ENCODE results near the gene IGDCC3. TPM values are rescaled to one million over a fixed set of nuclear protein-coding genes. Genes with fewer than 3 reads are reported as not detected.

The IGDCC3 gene
- total and polyA plus RNA-seq, 10 of the 15 experiments (the other 5 are each of a cell fraction or from before 2014, with no cell fraction given), result 0.10 to 0.20 (median 0.15) TPM; not detected in 7

DNA sequence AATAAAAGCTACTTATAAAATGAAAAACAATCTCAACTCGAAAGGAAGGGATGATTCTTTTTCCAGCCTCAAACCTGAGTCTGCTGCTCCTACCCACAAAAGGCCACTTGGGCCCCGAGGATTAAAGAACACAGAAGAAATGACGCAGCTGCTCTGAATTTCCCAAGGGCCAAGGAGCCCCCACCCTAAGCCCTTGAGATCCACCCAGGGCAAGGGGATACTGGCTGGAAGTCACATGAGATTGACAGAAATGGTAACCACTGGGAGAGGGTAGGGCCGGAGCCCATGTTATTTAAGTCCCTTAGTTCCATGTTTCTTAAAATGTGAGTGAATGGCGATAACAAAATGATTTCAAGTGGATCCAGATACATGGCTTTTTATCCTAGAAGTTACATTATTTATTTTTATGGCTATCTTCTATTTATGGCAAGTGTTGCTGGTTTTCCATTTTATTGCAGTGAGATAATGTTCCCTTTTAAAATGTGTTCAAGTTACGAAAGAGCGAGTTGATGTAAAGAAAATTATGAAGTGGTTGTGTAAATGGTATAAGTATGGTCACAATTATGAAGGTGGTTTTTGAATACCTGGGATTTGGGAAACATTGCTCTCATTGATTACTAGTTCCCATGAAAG, 28.1 kb upstream of the IGDCC3 start:
- CTCF ChIA-PET, result interaction anchor here (0.7 to 3.3 kb wide), 7 partner anchors 9 to 87 kb away, joined by 3 to 10 read pairs (median 3); no protein-coding TSS in a partner anchor
- no peak for DNase-seq (ENCODE audit: low read depth, low spot score)
- H3K36me3 ChIP-seq (ENCODE audit: control insufficient read depth in 2 of 2, insufficient read depth in 2 of 2, low read length in 1 of 2), result no peaks in the 10 kb centered on the region
- H3K9ac ChIP-seq (ENCODE audit: control insufficient read depth, insufficient read depth, low read length), result no peak overlapping the region
- SMC1A ChIA-PET (ENCODE audit: uncharacterized antibody, unreplicated experiment), result interaction anchor here (0.7 to 1.5 kb wide), 2 partner anchors 15 to 16 kb away, joined by 3 read pairs; no protein-coding TSS in a partner anchor
- RAD21 ChIA-PET (ENCODE audit: unreplicated experiment), result interaction anchor here (1.1 to 2.2 kb wide), 2 partner anchors 15 to 16 kb away, joined by 7 to 12 read pairs; no protein-coding TSS in a partner anchor
- 78% methylated on average over 7 of the region's 7 CpGs for WGBS (ENCODE audit: insufficient coverage, insufficient replicate concordance, low lambda C conversion rate, missing lambda C conversion rate)
- FAIRE-seq, result no peak
- H3K4me2 ChIP-seq (ENCODE audit: control insufficient read depth, insufficient read depth), result no peak overlapping the region
- H3K27me3 ChIP-seq (replicated peaks in 1 of 2; ENCODE audit: control insufficient read depth in 2 of 2, insufficient read depth in 2 of 2, low read length in 1 of 2), result no peaks in the 10 kb centered on the region
- no peak overlapping the region for H2AFZ ChIP-seq (ENCODE audit: control insufficient read depth, low read depth, low read length)
- no peaks in the 10 kb centered on the region for H3K79me2 ChIP-seq (ENCODE audit: control insufficient read depth, insufficient read depth, low read length)
- no TSS peak for BruUV-seq (replicated peaks)
- no peaks in the 10 kb centered on the region for H4K20me1 ChIP-seq (ENCODE audit: control insufficient read depth, insufficient read depth)
- intact Hi-C loops (cut with micrococcal nuclease; ENCODE audit: unreplicated experiment), result no loop called here
- H3K4me1 ChIP-seq (ENCODE audit: control insufficient read depth, insufficient read depth, low read length), result peaks cover 20% of the 10 kb centered on the region
- POLR2A ChIA-PET, result interaction anchor here (1.6 kb wide), 1 partner anchor 15 kb away, joined by 6 read pairs; no protein-coding TSS in a partner anchor
- TF ChIP-seq CHD2 (IDR thresholded peaks at IDR 0.05; ENCODE audit: borderline replicate concordance, low read depth, low read length), result no peak
- no peak for TF ChIP-seq SRF (IDR thresholded peaks at IDR 0.05; ENCODE audit: low read depth in 2 of 2, low read length in 2 of 2)
- no peak for TF ChIP-seq BHLHE40 (IDR thresholded peaks at IDR 0.05; ENCODE audit: borderline replicate concordance in 1 of 2, low read depth in 2 of 2, low read length in 1 of 2)
- TF ChIP-seq PML (IDR thresholded peaks at IDR 0.05; ENCODE audit: low read length), result no peak
- TF ChIP-seq EP300 (IDR thresholded peaks at IDR 0.05; ENCODE audit: borderline replicate concordance in 1 of 2, control insufficient read depth in 1 of 2, low read depth in 2 of 2, low read length in 2 of 2), result no peak
- TF ChIP-seq SREBF1 (IDR thresholded peaks at IDR 0.05; ENCODE audit: low read length), result no peak
- TF ChIP-seq ETV6 (conservative IDR thresholded peaks at IDR 0.05 in 1 of 2, IDR thresholded peaks at IDR 0.05 in 1 of 2; ENCODE audit: borderline replicate concordance in 1 of 2, low read depth in 1 of 2), result no peak
- TF ChIP-seq ZNF274 (IDR thresholded peaks at IDR 0.05; ENCODE audit: insufficient read depth, insufficient read length), result no peak
- no peak for TF ChIP-seq SIX5 (IDR thresholded peaks at IDR 0.05; ENCODE audit: low read depth, low read length, severe bottlenecking)
- no peak for TF ChIP-seq STAT3 (IDR thresholded peaks at IDR 0.05; ENCODE audit: low read depth, low read length)
- TF ChIP-seq, protein P1, sequence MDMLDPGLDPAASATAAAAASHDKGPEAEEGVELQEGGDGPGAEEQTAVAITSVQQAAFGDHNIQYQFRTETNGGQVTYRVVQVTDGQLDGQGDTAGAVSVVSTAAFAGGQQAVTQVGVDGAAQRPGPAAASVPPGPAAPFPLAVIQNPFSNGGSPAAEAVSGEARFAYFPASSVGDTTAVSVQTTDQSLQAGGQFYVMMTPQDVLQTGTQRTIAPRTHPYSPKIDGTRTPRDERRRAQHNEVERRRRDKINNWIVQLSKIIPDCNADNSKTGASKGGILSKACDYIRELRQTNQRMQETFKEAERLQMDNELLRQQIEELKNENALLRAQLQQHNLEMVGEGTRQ (IDR thresholded peaks at IDR 0.05; ENCODE audit: borderline replicate concordance, low read depth, low read length), result no peak
- TF ChIP-seq, protein P2, sequence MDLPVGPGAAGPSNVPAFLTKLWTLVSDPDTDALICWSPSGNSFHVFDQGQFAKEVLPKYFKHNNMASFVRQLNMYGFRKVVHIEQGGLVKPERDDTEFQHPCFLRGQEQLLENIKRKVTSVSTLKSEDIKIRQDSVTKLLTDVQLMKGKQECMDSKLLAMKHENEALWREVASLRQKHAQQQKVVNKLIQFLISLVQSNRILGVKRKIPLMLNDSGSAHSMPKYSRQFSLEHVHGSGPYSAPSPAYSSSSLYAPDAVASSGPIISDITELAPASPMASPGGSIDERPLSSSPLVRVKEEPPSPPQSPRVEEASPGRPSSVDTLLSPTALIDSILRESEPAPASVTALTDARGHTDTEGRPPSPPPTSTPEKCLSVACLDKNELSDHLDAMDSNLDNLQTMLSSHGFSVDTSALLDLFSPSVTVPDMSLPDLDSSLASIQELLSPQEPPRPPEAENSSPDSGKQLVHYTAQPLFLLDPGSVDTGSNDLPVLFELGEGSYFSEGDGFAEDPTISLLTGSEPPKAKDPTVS (IDR thresholded peaks at IDR 0.05; ENCODE audit: low read depth, low read length), result no peak
- TF ChIP-seq HDGF (IDR thresholded peaks at IDR 0.05), result no peak
- H3K9me3 ChIP-seq (replicated peaks; ENCODE audit: control insufficient read depth, insufficient read depth, low read length), result no peaks in the 10 kb centered on the region
- in situ Hi-C loops (cut with MboI), result no loop called here
- H3K4me3 ChIP-seq, result no peak overlapping the region
- ATAC-seq, result no peak
- H3K27ac ChIP-seq (ENCODE audit: control insufficient read depth, insufficient read depth), result no peak overlapping the region
